Measurements from ENCODE around the gene MAST1. TPM values are rescaled to one million over a fixed set of nuclear protein-coding genes. Genes with fewer than 3 reads are reported as not detected.

The MAST1 gene
- total RNA-seq, 1 experiment from 2014 or later, result 28.9 TPM

GRCh38 chr19:12794971-12795381, 43.3 kb upstream of the MAST1 start:
- H3K4me1 ChIP-seq (ENCODE audit: control insufficient read depth in 1 of 2, insufficient read depth in 2 of 2, low read length in 2 of 2), result peaks cover 32 to 71% of the 10 kb centered on the region in 2 experiments
- H3K27ac ChIP-seq (ENCODE audit: low read depth, low read length), result peak overlapping the region; percentile 96
- no peaks in the 10 kb centered on the region for H3K27me3 ChIP-seq (ENCODE audit: insufficient read depth, low read length)
- H4K20me1 ChIP-seq (ENCODE audit: insufficient read depth), result no peaks in the 10 kb centered on the region
- peaks cover 26% of the 10 kb centered on the region for H3K79me2 ChIP-seq (ENCODE audit: insufficient read depth, low read length)
- DNase-seq (ENCODE audit: low read depth, low spot score) (no peak), ATAC-seq (no peak)
- H3K36me3 ChIP-seq (ENCODE audit: control insufficient read depth in 1 of 2, insufficient read depth in 2 of 2, low read length in 2 of 2), result peaks cover 4 to 10% of the 10 kb centered on the region in 2 experiments; a peak in 3 of 4 replicates
- intact Hi-C loops (cut with micrococcal nuclease), result no loop called here
- POLR2A ChIA-PET, result interaction anchor here (0.5 to 6.7 kb wide), 6 partner anchors 8 to 37 kb away, joined by 3 to 172 read pairs (median 5); partner anchors contain the start of gene HOOK2
- RAD21 ChIA-PET (ENCODE audit: low non-redundant PET in 1 of 2, low total read pairs in 2 of 2, uncharacterized antibody in 2 of 2, unreplicated experiment in 2 of 2), result interaction anchor here (1.6 to 3.4 kb wide), 3 partner anchors 17 to 29 kb away, joined by 11 to 15 read pairs (median 12); no protein-coding TSS in a partner anchor
- H3K9me3 ChIP-seq (ENCODE audit: control insufficient read depth in 1 of 2, insufficient read depth in 1 of 2, low read depth in 1 of 2, low read length in 2 of 2), result no peaks in the 10 kb centered on the region
- CTCF ChIA-PET, result interaction anchor here (1.1 to 6.4 kb wide), 10 partner anchors 18 to 704 kb away, joined by 3 to 123 read pairs (median 6); partner anchors contain the start of genes HOOK2 and TRIR
- H2AFZ ChIP-seq (ENCODE audit: low read depth, low read length, poor library complexity, severe bottlenecking), result no peak overlapping the region
- H3K4me2 ChIP-seq (ENCODE audit: low read length), result peak overlapping the region; percentile 99
- H3K9ac ChIP-seq (ENCODE audit: low read length), result peak overlapping the region; percentile 93; the same call in 1 of the 2 replicates
- no peak overlapping the region for H3K4me3 ChIP-seq (replicated peaks in 1 of 2; ENCODE audit: low read depth in 1 of 2, low read length in 2 of 2)
- no TSS peak for BruUV-seq (replicated peaks)
- TF ChIP-seq CBX3 (IDR thresholded peaks at IDR 0.05; ENCODE audit: low read depth) (no peak), FOSL1 (IDR thresholded peaks at IDR 0.05; ENCODE audit: low read depth) (no peak), MAX (IDR thresholded peaks at IDR 0.05) (no peak), ZBTB33 (IDR thresholded peaks at IDR 0.05; ENCODE audit: extremely low read depth, insufficient replicate concordance, low read length) (no peak), ATF3 (IDR thresholded peaks at IDR 0.05) (no peak)
- H3K9me2 ChIP-seq (ENCODE audit: insufficient read depth), result no peaks in the 10 kb centered on the region
